CD4-positive, alpha-beta T cell treated with Interleukin-4 for 1 hour (primary cell): Measurements from ENCODE around the gene MLST8.
"Not testable (repeated sequence)": the region's sequence is repeated elsewhere in the genome, so short reads cannot be mapped to it uniquely, and the experiment has no call there.

Source experiments
- DNase-seq, 2 donors: peaks; one replicate each; pipeline ENCODE4 v3.0.0-alpha.2; 2020 to 2022

Gene MLST8

GRCh38 chr16:2232094-2232990, 27.1 kb downstream of the MLST8 start:
- DNase-seq: no peak

- no peak for DNase-seq
These were observed 28.0 kb downstream of the MLST8 start for GRCh38 chr16:2233046-2233775.

GRCh38 chr16:2233872-2234812, 28.9 kb downstream of the MLST8 start:
- no peak for DNase-seq

- no peak for DNase-seq
These were observed 29.5 kb downstream of the MLST8 start for GRCh38 chr16:2234813-2235170.

- no peak for DNase-seq
These were observed 30.0 kb downstream of the MLST8 start for GRCh38 chr16:2235234-2235651.

GRCh38 chr16:2235695-2236336, 30.6 kb downstream of the MLST8 start:
- DNase-seq: no peak

- no peak for DNase-seq
These were observed 31.3 kb downstream of the MLST8 start, which contains the start of gene DNASE1L2 for GRCh38 chr16:2236337-2237101. TSS of gene DNASE1L2 (plus strand) at chr16:2236444. CDS start at chr16:2236817, 373 bp downstream.

- DNase-seq: no peak
These were observed 31.8 kb downstream of the MLST8 start for GRCh38 chr16:2237102-2237482.

- no peak for DNase-seq
These were observed 32.4 kb downstream of the MLST8 start for GRCh38 chr16:2237493-2238149.

- no peak for DNase-seq
These were observed 33.0 kb downstream of the MLST8 start for GRCh38 chr16:2238150-2238837.

GRCh38 chr16:2238838-2239675, 33.8 kb downstream of the MLST8 start:
- no peak for DNase-seq

- not testable (repeated sequence) for DNase-seq
These were observed 35.1 kb downstream of the MLST8 start for GRCh38 chr16:2240331-2240730.

GRCh38 chr16:2242598-2242997, 37.3 kb downstream of the MLST8 start:
- no peak for DNase-seq

GRCh38 chr16:2243031-2243528, 37.8 kb downstream of the MLST8 start:
- DNase-seq: no peak

- no peak for DNase-seq
These were observed 38.5 kb downstream of the MLST8 start for GRCh38 chr16:2243781-2244180.

GRCh38 chr16:2244301-2244700, 39.0 kb downstream of the MLST8 start:
- DNase-seq: no peak

GRCh38 chr16:2244926-2245795, 39.9 kb downstream of the MLST8 start:
- DNase-seq: no peak

- DNase-seq: no peak
These were observed 41.1 kb downstream of the MLST8 start for GRCh38 chr16:2246301-2246885.
